OCI-LY1 (cell line): ENCODE results near the gene ZNF304.

Source experiments
- H2AFZ ChIP-seq: fragments of 200-600 bp; sonication (generic), shearing (Covaris generic); 2 replicates; pipeline ENCODE4 v1.6.0; 2014; ENCODE audit warnings: antibody characterized with exemption, mild to moderate bottlenecking, low read length
- H3F3A ChIP-seq: fragments of 200-600 bp; sonication (generic), shearing (Covaris generic); 2 replicates; pipeline ENCODE4 v1.6.0; 2014; ENCODE audit warnings: mild to moderate bottlenecking, antibody characterized with exemption, low read length, moderate library complexity; ENCODE audit not compliant: insufficient read depth
- H3K27ac ChIP-seq: fragments of 200-600 bp; sonication (generic); 2 replicates; pipeline ENCODE4 v1.5.1; 2014; ENCODE audit warnings: low read length, mixed run types, mild to moderate bottlenecking, low read depth; ENCODE audit not compliant: poor library complexity, severe bottlenecking
- H3K27me3 ChIP-seq: fragments of 200-600 bp; sonication (generic); 2 replicates; pipeline ENCODE4 v1.6.0; 2014; ENCODE audit warnings: antibody characterized with exemption, mild to moderate bottlenecking, low read length, moderate library complexity; ENCODE audit not compliant: insufficient read depth
- H3K36me3 ChIP-seq: fragments of 200-600 bp; sonication (generic); 2 replicates; pipeline ENCODE4 v1.6.1; 2014; ENCODE audit warnings: mild to moderate bottlenecking, antibody characterized with exemption, low read length, moderate library complexity, mixed read lengths; ENCODE audit not compliant: insufficient read depth
- H3K4me1 ChIP-seq: fragments of 200-600 bp; sonication (generic); 2 replicates; pipeline ENCODE4 v1.5.1; 2014; ENCODE audit warnings: mild to moderate bottlenecking, low read length, moderate library complexity; ENCODE audit not compliant: insufficient read depth, severe bottlenecking
- H3K4me2 ChIP-seq: fragments of 200-600 bp; sonication (generic), shearing (Covaris generic); 2 replicates; pipeline ENCODE4 v1.6.1; 2014; ENCODE audit warnings: low read length
- H3K4me3 ChIP-seq: fragments of 200-600 bp; sonication (generic); 2 replicates; pipeline ENCODE4 v1.5.1; 2014; ENCODE audit warnings: low read length, low read depth, mild to moderate bottlenecking, mixed read lengths; ENCODE audit not compliant: poor library complexity, severe bottlenecking
- H3K79me2 ChIP-seq: fragments of 200-600 bp; shearing (Covaris generic); 2 replicates; pipeline ENCODE4 v1.6.1; 2016; ENCODE audit warnings: mixed run types, low read length, mixed read lengths; ENCODE audit not compliant: insufficient read depth
- H3K9ac ChIP-seq: fragments of 200-600 bp; sonication (generic), shearing (Covaris generic); 2 replicates; pipeline ENCODE4 v1.6.1; 2014; ENCODE audit warnings: mild to moderate bottlenecking, low read length, mixed read lengths
- H3K9me2 ChIP-seq: fragments of 200-600 bp; sonication (generic), shearing (Covaris generic); 2 replicates; pipeline ENCODE4 v1.6.1; 2014; ENCODE audit warnings: low read depth, mild to moderate bottlenecking, low read length, mixed read lengths
- H3K9me3 ChIP-seq: fragments of 200-600 bp; shearing (Covaris generic); 2 replicates; pipeline ENCODE4 v1.6.1; 2014; ENCODE audit warnings: low read length, mixed read lengths
- H4K20me1 ChIP-seq: fragments of 200-600 bp; sonication (generic), shearing (Covaris generic); 2 replicates; pipeline ENCODE4 v1.6.0; 2016; ENCODE audit warnings: mild to moderate bottlenecking, low read length; ENCODE audit not compliant: insufficient read depth
- CTCF ChIP-seq: fragments of 200-600 bp; sonication (generic), shearing (Covaris generic); IDR thresholded peaks from 2 replicates; pipeline ENCODE4 v1.5.1; 2017; ENCODE audit warnings: mild to moderate bottlenecking, antibody characterized with exemption, low read length, moderate library complexity, mixed read lengths
- EZH2 ChIP-seq: fragments of 200-600 bp; sonication (generic), shearing (Covaris generic); IDR thresholded peaks from 2 replicates; pipeline ENCODE4 v1.8.0; 2017; ENCODE audit warnings: borderline replicate concordance, mixed run types, mild to moderate bottlenecking, antibody characterized with exemption, low read length, moderate library complexity, mixed read lengths

ZNF304 gene

GRCh38 chr19:57377498-57378146 lies 26.6 kb downstream of the ZNF304 start:
- TF ChIP-seq EZH2 (no peak), CTCF (no peak)
- no peaks in the 10 kb centered on the region for H3K27me3 ChIP-seq
- H3K79me2 ChIP-seq = no peaks in the 10 kb centered on the region
- no peaks in the 10 kb centered on the region for H4K20me1 ChIP-seq
- peaks cover 57% of the 10 kb centered on the region for H3K36me3 ChIP-seq
- H3K27ac ChIP-seq = no peak overlapping the region
- H3K4me1 ChIP-seq = no peaks in the 10 kb centered on the region
- H3K4me3 ChIP-seq = no peak overlapping the region
- H3K9ac ChIP-seq = no peak overlapping the region
- no peak overlapping the region for H3K4me2 ChIP-seq
- H2AFZ ChIP-seq = no peak overlapping the region
- H3K9me3 ChIP-seq = peaks cover 49% of the 10 kb centered on the region
- H3F3A ChIP-seq = no peaks in the 10 kb centered on the region
- H3K9me2 ChIP-seq = no peaks in the 10 kb centered on the region

- Histone ChIP-seq H3K4me2 (no peak overlapping the region), H3K4me1 (no peaks in the 10 kb centered on the region), H3K4me3 (no peak overlapping the region), H3K9me2 (no peaks in the 10 kb centered on the region), H2AFZ (no peak overlapping the region), H4K20me1 (no peaks in the 10 kb centered on the region), H3F3A (no peaks in the 10 kb centered on the region), H3K36me3 (peaks cover 26% of the 10 kb centered on the region), H3K27ac (no peak overlapping the region), H3K9me3 (peaks cover 42% of the 10 kb centered on the region), H3K9ac (no peak overlapping the region), H3K27me3 (no peaks in the 10 kb centered on the region), H3K79me2 (no peaks in the 10 kb centered on the region)
- TF ChIP-seq EZH2 (no peak), CTCF (no peak)
Measured at GRCh38 chr19:57380923-57381322, 29.9 kb downstream of the ZNF304 start.

GRCh38 chr19:57382806-57383488 lies 31.9 kb downstream of the ZNF304 start:
- Histone ChIP-seq H3K4me3 (no peak overlapping the region), H3K4me2 (no peak overlapping the region), H3F3A (no peaks in the 10 kb centered on the region), H3K4me1 (no peaks in the 10 kb centered on the region), H3K9me2 (no peaks in the 10 kb centered on the region), H3K9me3 (peaks cover 32% of the 10 kb centered on the region), H3K9ac (no peak overlapping the region), H3K27ac (no peak overlapping the region), H2AFZ (no peak overlapping the region), H4K20me1 (no peaks in the 10 kb centered on the region), H3K27me3 (no peaks in the 10 kb centered on the region), H3K79me2 (no peaks in the 10 kb centered on the region), H3K36me3 (peaks cover 6% of the 10 kb centered on the region)
- no peak for TF ChIP-seq CTCF
- no peak for TF ChIP-seq EZH2
